ENCODE data around the gene LAP3.

GRCh38 chr4:17583276-17583675, 6.3 kb downstream of the LAP3 start:
- TF ChIP-seq CTCF (IDR thresholded peaks at IDR 0.05) (no peak), POLR2A (IDR thresholded peaks at IDR 0.05) (no peak), POLR2AphosphoS5 (IDR thresholded peaks at IDR 0.05; ENCODE audit: insufficient read depth in 1 of 2, low read depth in 1 of 2) (no peak)

All from vagina (tissue), 2 donors.